HG02884 (cell line): ENCODE results near the gene ARHGEF10L.

Source experiments
- ATAC-seq: cut with Tn5 transposase; IDR thresholded peaks from one replicate; pipeline ENCODE4 v1.9.1; 2021; ENCODE audit warnings: mild to moderate bottlenecking, moderate library complexity; ENCODE audit not compliant: unreplicated experiment

The ARHGEF10L gene

GRCh38 chr1:17549384-17549783, 9.9 kb downstream of the ARHGEF10L start:
- no peak for ATAC-seq

GRCh38 chr1:17550729-17551584, 11.5 kb downstream of the ARHGEF10L start:
- ATAC-seq: no peak

- no peak for ATAC-seq
These were observed 12.3 kb downstream of the ARHGEF10L start for GRCh38 chr1:17551755-17552234.

GRCh38 chr1:17553975-17554700, 14.6 kb downstream of the ARHGEF10L start:
- no peak for ATAC-seq

- no peak for ATAC-seq
These were observed 15.5 kb downstream of the ARHGEF10L start for GRCh38 chr1:17554954-17555353.

- ATAC-seq: no peak
These were observed 18.5 kb downstream of the ARHGEF10L start for GRCh38 chr1:17557986-17558385.

GRCh38 chr1:17558541-17558940, 19.0 kb downstream of the ARHGEF10L start:
- no peak for ATAC-seq

- no peak for ATAC-seq
These were observed 19.6 kb downstream of the ARHGEF10L start for GRCh38 chr1:17558954-17559614.

- ATAC-seq: no peak
These were observed 20.3 kb downstream of the ARHGEF10L start for GRCh38 chr1:17559615-17560419.

- no peak for ATAC-seq
These were observed 21.7 kb downstream of the ARHGEF10L start for GRCh38 chr1:17561247-17561548.

- no peak for ATAC-seq
These were observed 22.1 kb downstream of the ARHGEF10L start for GRCh38 chr1:17561561-17561985.

GRCh38 chr1:17562375-17562774, 22.9 kb downstream of the ARHGEF10L start:
- no peak for ATAC-seq

- ATAC-seq: no peak
These were observed 24.2 kb downstream of the ARHGEF10L start for GRCh38 chr1:17563494-17564281.

GRCh38 chr1:17564458-17565393, 25.2 kb downstream of the ARHGEF10L start:
- no peak for ATAC-seq

GRCh38 chr1:17565461-17566252, 26.2 kb downstream of the ARHGEF10L start:
- no peak for ATAC-seq

- no peak for ATAC-seq
These were observed 26.9 kb downstream of the ARHGEF10L start for GRCh38 chr1:17566417-17566816.

GRCh38 chr1:17566892-17567291, 27.4 kb downstream of the ARHGEF10L start:
- no peak for ATAC-seq

GRCh38 chr1:17567582-17567981, 28.1 kb downstream of the ARHGEF10L start:
- no peak for ATAC-seq
